BJ (cell line): ENCODE results near the gene CTNNAL1. TPM values are rescaled to one million over a fixed set of nuclear protein-coding genes. Genes with fewer than 3 reads are reported as not detected.
A peak's percentile ranks its signal among the peaks of the same experiment; 100 is the strongest.

Experiments used
- CTCF ChIA-PET: fragments of 350-600 bp; formaldehyde crosslinking; extraction: SDS; loops from one replicate; lab custom pipeline; 2021; ENCODE audit warnings: antibody characterized with exemption, inconsistent platforms; lab: Yijun Ruan, JAX
- POLR2A ChIA-PET: fragments of 300-600 bp; sonication (Branson Sonifier 250); formaldehyde crosslinking; extraction: SDS; loops from one replicate; lab custom pipeline; 2021; ENCODE audit warnings: antibody characterized with exemption; lab: Charles Lee
- DNase-seq: peaks from one replicate; pipeline ENCODE4 v3.0.0-alpha.2; 2011; ENCODE audit warnings: low read depth
- H3K27me3 ChIP-seq: 2 replicates; pipeline ENCODE4 v1.6.0; 2011; ENCODE audit warnings: low read length; ENCODE audit not compliant: control insufficient read depth, insufficient read depth
- H3K36me3 ChIP-seq: 2 replicates; pipeline ENCODE4 v1.5.1; 2011; ENCODE audit warnings: low read length; ENCODE audit not compliant: control insufficient read depth, insufficient read depth
- H3K4me3 ChIP-seq: 2 replicates; pipeline ENCODE4 v1.5.1; 2011; ENCODE audit warnings: low read depth, mild to moderate bottlenecking, control low read depth, low read length
- CTCF ChIP-seq: IDR thresholded peaks from 2 replicates; pipeline ENCODE4 v1.5.1; 2011; ENCODE audit warnings: low read depth, mild to moderate bottlenecking, control low read depth, inconsistent platforms, low read length, moderate library complexity; ENCODE audit not compliant: insufficient read depth
- polyA plus RNA-seq: library from polyadenylated mRNA; depleted of rRNA; stranded (reverse); fragments of >200 nt; gene quantifications from 2 replicates; pipeline ENCODE4 v1.2.3, GENCODE V29; 2011

Gene CTNNAL1
- polyA plus RNA-seq, 1 experiment: 32.6 TPM

DNA sequence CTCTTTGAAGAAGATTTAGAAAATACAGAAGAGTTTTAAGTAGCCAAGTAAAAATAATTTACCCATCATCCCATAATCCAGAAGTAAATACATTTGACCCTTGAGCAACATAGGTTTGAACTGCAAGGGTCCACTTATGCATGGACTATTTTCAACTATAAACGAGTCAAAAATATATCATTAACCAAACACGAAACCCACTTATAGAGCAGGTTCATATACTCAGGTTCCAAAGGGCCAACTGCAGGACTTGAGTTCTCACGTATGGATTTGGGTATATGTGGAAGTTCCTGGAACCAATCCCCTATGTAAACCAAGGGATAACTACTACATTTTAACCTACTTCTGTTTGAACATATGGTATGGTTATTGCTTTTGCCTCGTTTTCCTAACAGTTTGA, 73.3 kb downstream of the CTNNAL1 start:
- no peak for TF ChIP-seq CTCF
- CTCF ChIA-PET: interaction anchor here (0.7 kb wide), 1 partner anchor 1542 kb away, joined by 3 read pairs; no protein-coding TSS in a partner anchor
- Histone ChIP-seq H3K27me3 (no peaks in the 10 kb centered on the region), H3K36me3 (peaks cover 6% of the 10 kb centered on the region; the same call in 1 of the 2 replicates), H3K4me3 (no peak overlapping the region)
- DNase-seq: no peak
- POLR2A ChIA-PET: no interaction called here

- Histone ChIP-seq H3K4me3 (no peak overlapping the region), H3K27me3 (no peaks in the 10 kb centered on the region), H3K36me3 (peaks cover 4% of the 10 kb centered on the region; the same call in 1 of the 2 replicates)
- POLR2A ChIA-PET: no interaction called here
- no peak for TF ChIP-seq CTCF
- CTCF ChIA-PET: interaction anchor here (1.0 kb wide), 1 partner anchor 9 kb away, joined by 3 read pairs; no protein-coding TSS in a partner anchor
- DNase-seq: no peak
These were observed 75.6 kb downstream of the CTNNAL1 start for GRCh38 chr9:108937561-108938305.

DNA sequence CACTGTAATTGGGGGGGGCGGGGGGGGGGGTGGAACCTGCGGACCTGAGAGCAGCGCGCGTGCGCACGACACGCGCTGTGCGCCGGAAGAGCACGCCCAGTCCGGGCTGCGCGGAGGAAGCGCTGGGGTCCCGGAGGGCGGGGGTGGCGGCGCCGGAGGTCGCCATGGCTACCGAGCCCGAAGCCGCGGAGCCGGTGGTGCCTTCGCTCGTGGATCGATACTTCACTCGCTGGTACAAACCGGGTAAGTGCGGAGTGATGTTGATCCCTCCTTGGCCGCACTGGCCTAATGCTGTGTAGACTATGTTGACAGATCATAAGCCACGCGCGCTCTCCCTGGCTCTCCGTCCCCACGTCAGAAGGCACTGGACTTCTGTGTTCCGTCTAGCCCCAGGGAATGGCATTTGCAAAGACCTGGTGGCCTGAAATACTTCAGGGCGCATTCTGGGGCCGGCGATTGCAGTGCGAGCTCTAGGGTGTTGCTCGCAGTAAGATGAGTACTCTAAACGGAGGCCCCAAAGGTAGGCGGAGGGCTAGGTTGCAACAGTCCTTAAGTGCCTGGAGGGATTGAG, 78.9 kb downstream of the CTNNAL1 start, which contains the start of gene ABITRAM:
Gene ABITRAM (plus strand): TSS at position 78 of the 571 bp plus-strand sequence. CDS start 87 bp downstream, at position 165.
- Histone ChIP-seq H3K4me3 (peak within 1 kb of the TSS; percentile 73), H3K36me3 (peaks cover 1% of the 10 kb centered on the region), H3K27me3 (no peaks in the 10 kb centered on the region)
- TF ChIP-seq CTCF: no peak
- POLR2A ChIA-PET: interaction anchor here (0.6 kb wide), 1 partner anchor 79 kb away, joined by 3 read pairs; the partner anchor contains the start of gene CTNNAL1
- no peak for DNase-seq
- CTCF ChIA-PET: interaction anchor here (1.0 kb wide), 1 partner anchor 10 kb away, joined by 4 read pairs; no protein-coding TSS in a partner anchor

GRCh38 chr9:108933718-108934322, 79.5 kb downstream of the CTNNAL1 start, which contains the start of gene ELP1:
TSS of gene ELP1 (minus strand) at chr9:108934124. CDS start at chr9:108931146, 2,978 bp downstream.
- CTCF ChIA-PET: interaction anchor here (1.0 kb wide), 1 partner anchor 10 kb away, joined by 4 read pairs; no protein-coding TSS in a partner anchor
- peak; percentile 57 for TF ChIP-seq CTCF
- POLR2A ChIA-PET: interaction anchor here (0.6 kb wide), 1 partner anchor 80 kb away, joined by 3 read pairs; the partner anchor contains the start of gene CTNNAL1
- H3K27me3 ChIP-seq: no peaks in the 10 kb centered on the region
- peak; percentile 51 for DNase-seq
- peaks cover 1% of the 10 kb centered on the region for H3K36me3 ChIP-seq
- H3K4me3 ChIP-seq: peak within 1 kb of the TSS; percentile 73
